Uterus (tissue), 4 donors: Measurements from ENCODE around the gene PYHIN1. TPM values are rescaled to one million over a fixed set of nuclear protein-coding genes. Genes with fewer than 3 reads are reported as not detected.

Experiments
- DNase-seq, 2 donors: peaks; one replicate each; pipeline ENCODE4 v3.0.0-alpha.2; 2019 to 2020
- H3K27ac ChIP-seq, 2 donors: fragments of 200-600 bp; sonication (generic); 1 replicate in 1 of 2; 2 replicates in 1 of 2; pipeline ENCODE4 v1.5.1; 2016 to 2018
- H3K27me3 ChIP-seq, 2 donors: fragments of 200-600 bp; sonication (generic); one replicate each; pipeline ENCODE4 v1.5.1; 2018 to 2019; ENCODE audit warnings: control low read depth in 1 of 2
- H3K36me3 ChIP-seq, 2 donors: fragments of 200-600 bp; sonication (generic); one replicate each; pipeline ENCODE4 v1.5.1; 2019; ENCODE audit warnings: control low read depth in 1 of 2
- H3K4me1 ChIP-seq, 2 donors: fragments of 200-600 bp; sonication (generic); one replicate each; pipeline ENCODE4 v1.5.1; 2018 to 2019; ENCODE audit warnings: control low read depth in 1 of 2
- H3K4me3 ChIP-seq, 2 donors: fragments of 200-600 bp; sonication (generic); 1 replicate in 1 of 2; 2 replicates in 1 of 2; pipeline ENCODE4 v1.5.1; 2018 to 2019; ENCODE audit warnings: mild to moderate bottlenecking in 1 of 2
- H3K9me3 ChIP-seq, 2 donors: fragments of 200-600 bp; sonication (generic); one replicate each; pipeline ENCODE4 v1.5.1; 2019; ENCODE audit warnings: control low read depth in 1 of 2
- POLR2A ChIP-seq, 2 donors: fragments of 450-650 bp; IDR thresholded peaks; one replicate each; pipeline ENCODE4 v1.6.1; 2016; ENCODE audit warnings: antibody characterized with exemption in 2 of 2, mild to moderate bottlenecking in 1 of 2, moderate library complexity in 1 of 2
- intact Hi-C: fragments of 100-400 bp; cut with DNase I; formaldehyde crosslinking; loops from one replicate; pipeline ENCODE4 v1.15.1; 2023; ENCODE audit warnings: low total_unique reads
- total RNA-seq, 4 donors: library from RNA; depleted of rRNA in 3 of 4; stranded (reverse); fragments of >200 nt in 3 of 4; gene quantifications; one replicate each; pipeline versions ENCODE4 v1.1.0 to v1.2.4, GENCODE V29; 2014 to 2023
- TF ChIP-seq, protein P1 (sequence below), 4 experiments: fragments of 200-600 bp in 2 of 4; fragments of 450-650 bp in 2 of 4; sonication (generic) in 2 of 4; IDR thresholded peaks; one replicate each; pipeline ENCODE4 v1.5.1; 2016 to 2019; ENCODE audit warnings: antibody characterized with exemption in 4 of 4, mild to moderate bottlenecking in 2 of 4, moderate library complexity in 1 of 4
- donor health status: DM: yes; HTN: yes; CAD: no.

The PYHIN1 gene
- total RNA-seq, 4 donors from 2014 or later, result 0.46 to 5.6 TPM; not detected in 2

DNA sequence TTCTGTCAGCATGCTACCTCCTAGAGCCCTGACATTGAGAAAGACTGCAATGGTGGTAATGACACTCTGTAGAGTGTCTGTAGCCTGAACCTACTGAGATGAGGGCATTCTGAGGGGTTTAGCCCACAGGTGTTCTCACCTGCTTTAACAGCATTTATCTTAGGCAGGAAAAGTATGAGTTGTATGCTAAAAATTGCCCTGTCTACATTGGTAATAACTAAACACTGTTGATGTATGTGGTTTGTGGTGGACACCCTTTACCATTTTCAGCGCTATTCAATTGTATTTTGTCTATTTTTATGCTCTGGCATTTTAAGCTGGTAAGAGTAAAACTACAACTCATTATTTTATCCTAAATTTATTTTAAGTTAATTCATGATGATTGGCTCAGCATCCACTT is 10.0 kb downstream of the PYHIN1 start:
- TF ChIP-seq, protein P1, sequence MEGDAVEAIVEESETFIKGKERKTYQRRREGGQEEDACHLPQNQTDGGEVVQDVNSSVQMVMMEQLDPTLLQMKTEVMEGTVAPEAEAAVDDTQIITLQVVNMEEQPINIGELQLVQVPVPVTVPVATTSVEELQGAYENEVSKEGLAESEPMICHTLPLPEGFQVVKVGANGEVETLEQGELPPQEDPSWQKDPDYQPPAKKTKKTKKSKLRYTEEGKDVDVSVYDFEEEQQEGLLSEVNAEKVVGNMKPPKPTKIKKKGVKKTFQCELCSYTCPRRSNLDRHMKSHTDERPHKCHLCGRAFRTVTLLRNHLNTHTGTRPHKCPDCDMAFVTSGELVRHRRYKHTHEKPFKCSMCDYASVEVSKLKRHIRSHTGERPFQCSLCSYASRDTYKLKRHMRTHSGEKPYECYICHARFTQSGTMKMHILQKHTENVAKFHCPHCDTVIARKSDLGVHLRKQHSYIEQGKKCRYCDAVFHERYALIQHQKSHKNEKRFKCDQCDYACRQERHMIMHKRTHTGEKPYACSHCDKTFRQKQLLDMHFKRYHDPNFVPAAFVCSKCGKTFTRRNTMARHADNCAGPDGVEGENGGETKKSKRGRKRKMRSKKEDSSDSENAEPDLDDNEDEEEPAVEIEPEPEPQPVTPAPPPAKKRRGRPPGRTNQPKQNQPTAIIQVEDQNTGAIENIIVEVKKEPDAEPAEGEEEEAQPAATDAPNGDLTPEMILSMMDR (IDR thresholded peaks at IDR 0.05), result no peak
- TF ChIP-seq POLR2A (IDR thresholded peaks at IDR 0.05), result no peak
- intact Hi-C loops, result no loop called here
- Histone ChIP-seq H3K9me3 (no peaks in the 10 kb centered on the region), H3K27me3 (no peaks in the 10 kb centered on the region), H3K4me3 (no peak overlapping the region), H3K27ac (no peak overlapping the region), H3K4me1 (no peaks in the 10 kb centered on the region), H3K36me3 (no peaks in the 10 kb centered on the region)
- no peak for DNase-seq

DNA sequence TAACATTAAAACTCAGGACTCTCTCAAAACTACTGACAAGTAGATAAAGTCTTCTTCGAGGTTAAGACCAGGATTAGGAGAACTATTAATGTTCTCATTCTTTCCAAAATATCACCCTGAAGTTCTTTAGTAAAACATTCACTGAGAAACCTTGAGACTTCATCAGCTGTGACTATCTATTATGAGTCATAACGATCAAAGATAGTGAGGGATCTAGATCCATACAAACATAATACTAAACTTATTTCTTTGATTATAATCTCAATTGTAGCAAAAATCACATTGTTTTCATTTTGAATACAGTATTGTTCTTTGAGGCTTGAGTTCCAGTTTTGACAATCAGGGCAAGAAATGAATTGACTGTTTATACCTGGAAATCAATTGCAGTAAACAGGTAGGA is 11.1 kb downstream of the PYHIN1 start:
- Histone ChIP-seq H3K4me1 (no peaks in the 10 kb centered on the region), H3K27ac (no peak overlapping the region), H3K27me3 (no peaks in the 10 kb centered on the region), H3K4me3 (no peak overlapping the region), H3K9me3 (no peaks in the 10 kb centered on the region), H3K36me3 (no peaks in the 10 kb centered on the region)
- DNase-seq, result no peak
- TF ChIP-seq POLR2A (IDR thresholded peaks at IDR 0.05), result no peak
- TF ChIP-seq, protein P1 (IDR thresholded peaks at IDR 0.05), result no peak
- intact Hi-C loops, result no loop called here

GRCh38 chr1:158943059-158943458 is 11.7 kb downstream of the PYHIN1 start:
- DNase-seq, result no peak
- Histone ChIP-seq H3K9me3 (no peaks in the 10 kb centered on the region), H3K27me3 (no peaks in the 10 kb centered on the region), H3K27ac (no peak overlapping the region), H3K36me3 (no peaks in the 10 kb centered on the region), H3K4me1 (no peaks in the 10 kb centered on the region), H3K4me3 (no peak overlapping the region)
- intact Hi-C loops, result no loop called here
- TF ChIP-seq, protein P1 (IDR thresholded peaks at IDR 0.05), result no peak
- no peak for TF ChIP-seq POLR2A (IDR thresholded peaks at IDR 0.05)

DNA sequence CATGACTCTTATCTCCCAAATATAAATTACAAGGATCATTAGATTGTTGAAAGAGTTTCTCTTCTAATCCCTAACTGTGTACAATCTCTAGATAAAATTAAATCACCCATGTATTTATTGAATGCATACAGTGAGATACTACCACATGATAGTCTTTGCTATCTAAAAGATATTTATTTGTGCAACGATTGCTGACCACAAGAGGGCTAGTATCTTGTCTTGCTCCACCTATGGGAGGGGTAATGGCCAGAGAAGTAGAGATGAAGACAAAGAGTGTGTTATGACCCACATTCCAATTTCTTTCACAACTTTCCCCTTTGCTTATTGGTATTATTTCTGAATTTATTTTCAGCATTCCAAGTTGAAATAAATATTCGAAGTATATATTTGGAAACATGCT is 13.7 kb downstream of the PYHIN1 start:
- Histone ChIP-seq H3K36me3 (no peaks in the 10 kb centered on the region), H3K27ac (no peak overlapping the region), H3K9me3 (no peaks in the 10 kb centered on the region), H3K4me1 (no peaks in the 10 kb centered on the region), H3K27me3 (no peaks in the 10 kb centered on the region), H3K4me3 (no peak overlapping the region)
- DNase-seq, result no peak
- intact Hi-C loops, result no loop called here
- TF ChIP-seq POLR2A (IDR thresholded peaks at IDR 0.05), result no peak
- TF ChIP-seq, protein P1 (IDR thresholded peaks at IDR 0.05), result no peak

GRCh38 chr1:158946785-158947184 is 15.4 kb downstream of the PYHIN1 start:
- Histone ChIP-seq H3K27me3 (no peaks in the 10 kb centered on the region), H3K36me3 (no peaks in the 10 kb centered on the region), H3K4me3 (no peak overlapping the region), H3K9me3 (no peaks in the 10 kb centered on the region), H3K27ac (no peak overlapping the region), H3K4me1 (no peaks in the 10 kb centered on the region)
- TF ChIP-seq, protein P1 (IDR thresholded peaks at IDR 0.05), result no peak
- no peak for TF ChIP-seq POLR2A (IDR thresholded peaks at IDR 0.05)
- intact Hi-C loops, result no loop called here
- DNase-seq, result no peak
